ENCODE data around the gene COX4I2. TPM values are rescaled to one million over a fixed set of nuclear protein-coding genes. Genes with fewer than 3 reads are reported as not detected.
A peak's percentile ranks its signal among the peaks of the same experiment; 100 is the strongest.
"Not testable (repeated sequence)": the region's sequence is repeated elsewhere in the genome, so short reads cannot be mapped to it uniquely, and the experiment has no call there.

Gene COX4I2
- total and polyA plus RNA-seq, 4 donors, result 0.30 to 5.4 (median 0.62) TPM; not detected in 1

DNA sequence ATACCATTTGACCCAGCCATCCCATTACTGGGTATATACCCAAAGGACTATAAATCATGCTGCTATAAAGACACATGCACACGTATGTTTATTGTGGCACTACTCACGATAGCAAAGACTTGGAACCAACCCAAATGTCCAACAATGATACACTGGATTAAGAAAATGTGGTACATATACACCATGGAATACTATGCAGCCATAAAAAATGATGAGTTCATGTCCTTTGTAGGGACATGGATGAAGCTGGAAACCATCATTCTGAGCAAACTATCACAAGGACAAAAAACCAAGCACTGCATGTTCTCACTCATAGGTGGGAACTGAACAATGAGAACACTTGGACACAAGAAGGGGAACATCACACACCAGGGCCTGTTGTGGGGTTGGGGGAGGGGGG is 9.7 kb upstream of the COX4I2 start:
- DNase-seq (ENCODE audit: low read depth in 4 of 6, low spot score in 6 of 6); H3K4me3 ChIP-seq (ENCODE audit: low read depth, low read length); H3K36me3 ChIP-seq (ENCODE audit: control insufficient read depth, insufficient read depth, low read length); H3K4me1 ChIP-seq (ENCODE audit: control insufficient read depth, insufficient read depth, low read length); H3K9me3 ChIP-seq (ENCODE audit: control insufficient read depth, insufficient read depth, low read length); H3K27me3 ChIP-seq (ENCODE audit: control insufficient read depth, insufficient read depth, low read length); H3K27ac ChIP-seq (ENCODE audit: low read depth, low read length): not testable (repeated sequence)
- WGBS (ENCODE audit: insufficient coverage), result no CpG with 5 or more reads among the region's 2 CpGs

DNA sequence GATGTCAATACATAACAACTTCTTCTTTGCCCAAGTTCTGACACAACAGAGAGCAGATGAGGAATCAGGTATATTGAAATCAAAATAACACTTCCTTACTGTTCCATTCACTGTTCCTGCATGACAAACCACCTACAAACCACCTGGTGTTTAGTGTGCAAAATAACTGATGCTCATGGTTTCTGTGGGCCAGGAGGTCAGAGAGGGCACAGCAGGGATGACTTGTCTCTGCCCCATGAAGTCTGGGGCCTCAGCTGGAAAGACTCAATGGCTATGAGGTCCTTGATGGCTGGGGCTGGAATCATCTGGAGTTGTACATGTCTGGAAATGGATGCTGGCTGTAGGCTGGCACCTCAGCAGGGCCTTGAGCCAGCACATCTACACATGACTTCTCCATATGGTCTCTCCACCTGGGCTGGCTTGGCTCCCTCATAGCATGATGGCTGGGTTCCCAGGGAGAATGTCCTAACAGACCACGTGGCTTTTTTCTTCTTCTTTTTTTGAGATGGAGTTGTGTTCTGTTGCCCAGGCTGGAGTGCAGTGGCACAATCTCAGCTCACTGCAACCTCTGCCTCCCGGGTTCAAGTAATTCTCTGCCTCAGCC is 7.4 kb upstream of the COX4I2 start:
- H3K4me1 ChIP-seq (ENCODE audit: control insufficient read depth, insufficient read depth, low read length), result no peaks in the 10 kb centered on the region
- no peak overlapping the region for H3K4me3 ChIP-seq (ENCODE audit: low read depth, low read length)
- H3K9me3 ChIP-seq (ENCODE audit: control insufficient read depth, insufficient read depth, low read length), result no peaks in the 10 kb centered on the region
- no peaks in the 10 kb centered on the region for H3K27me3 ChIP-seq (ENCODE audit: control insufficient read depth, insufficient read depth, low read length)
- peak in 2 of 6 donors; percentile 43 to 79 for DNase-seq (ENCODE audit: low read depth in 4 of 6, low spot score in 6 of 6)
- H3K27ac ChIP-seq (ENCODE audit: low read depth, low read length), result no peak overlapping the region
- H3K36me3 ChIP-seq (ENCODE audit: control insufficient read depth, insufficient read depth, low read length), result no peaks in the 10 kb centered on the region
- WGBS (ENCODE audit: insufficient coverage), result no CpG with 5 or more reads among the region's 2 CpGs

DNA sequence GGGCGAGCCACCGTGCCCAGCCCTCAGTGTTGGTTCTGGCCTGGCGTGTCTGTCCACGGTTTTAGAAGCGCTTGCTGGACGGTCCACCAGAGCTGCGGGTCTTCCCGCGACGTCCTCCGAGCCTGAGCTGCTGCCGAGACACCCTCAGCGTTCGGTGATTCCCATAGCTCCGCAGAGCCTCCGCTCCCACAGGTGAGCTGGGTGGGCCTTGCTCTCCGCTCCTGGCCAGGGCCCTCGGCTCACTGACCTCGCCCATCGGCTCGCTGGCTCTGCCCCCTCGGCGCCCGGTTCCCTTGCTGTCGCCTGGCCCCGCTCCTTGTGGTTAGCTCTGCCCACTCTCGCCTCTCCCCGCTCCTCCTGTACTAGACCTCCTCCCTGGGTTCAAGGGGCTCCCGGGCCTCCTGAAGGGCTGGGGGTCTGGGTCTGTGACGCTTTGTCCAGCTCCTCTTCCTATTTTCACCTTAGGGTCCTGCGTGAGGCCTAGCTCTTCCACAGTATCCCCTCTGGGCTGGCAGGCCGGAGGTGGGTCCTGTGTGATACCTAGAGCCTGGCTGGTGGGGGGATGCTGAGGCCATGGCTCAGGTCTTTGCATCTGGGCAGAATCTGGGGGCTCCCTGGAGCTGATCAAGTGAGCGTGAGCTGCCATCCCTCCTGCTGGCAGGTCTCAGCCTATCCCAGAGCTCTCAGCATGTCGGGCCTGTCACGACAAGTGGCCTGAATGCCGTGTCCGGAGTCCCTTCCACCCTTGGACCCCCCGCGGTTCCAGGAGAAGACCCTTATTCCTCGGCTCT is 5.0 kb upstream of the COX4I2 start:
- Histone ChIP-seq H3K4me3 (ENCODE audit: low read depth, low read length) (no peak overlapping the region), H3K9me3 (ENCODE audit: control insufficient read depth, insufficient read depth, low read length) (no peaks in the 10 kb centered on the region), H3K27ac (ENCODE audit: low read depth, low read length) (no peak overlapping the region), H3K4me1 (ENCODE audit: control insufficient read depth, insufficient read depth, low read length) (peaks cover 3% of the 10 kb centered on the region), H3K36me3 (ENCODE audit: control insufficient read depth, insufficient read depth, low read length) (no peaks in the 10 kb centered on the region), H3K27me3 (ENCODE audit: control insufficient read depth, insufficient read depth, low read length) (no peaks in the 10 kb centered on the region)
- 90% methylated on average over 34 of the region's 40 CpGs for WGBS (ENCODE audit: insufficient coverage)
- no peak for DNase-seq (ENCODE audit: low read depth in 4 of 6, low spot score in 6 of 6)

GRCh38 chr20:31633339-31633914 is 4.3 kb upstream of the COX4I2 start:
- no peak for DNase-seq (ENCODE audit: low read depth in 4 of 6, low spot score in 6 of 6)
- H3K4me3 ChIP-seq (ENCODE audit: low read depth, low read length), result no peak overlapping the region
- peaks cover 3% of the 10 kb centered on the region for H3K4me1 ChIP-seq (ENCODE audit: control insufficient read depth, insufficient read depth, low read length)
- 95% methylated on average over 10 of the region's 14 CpGs for WGBS (ENCODE audit: insufficient coverage)
- no peaks in the 10 kb centered on the region for H3K27me3 ChIP-seq (ENCODE audit: control insufficient read depth, insufficient read depth, low read length)
- H3K9me3 ChIP-seq (ENCODE audit: control insufficient read depth, insufficient read depth, low read length), result no peaks in the 10 kb centered on the region
- no peaks in the 10 kb centered on the region for H3K36me3 ChIP-seq (ENCODE audit: control insufficient read depth, insufficient read depth, low read length)
- H3K27ac ChIP-seq (ENCODE audit: low read depth, low read length), result no peak overlapping the region

GRCh38 chr20:31638317-31638716 is 605 bp downstream of the COX4I2 start:
- Histone ChIP-seq H3K4me3 (ENCODE audit: low read depth, low read length) (no peak overlapping the region), H3K9me3 (ENCODE audit: control insufficient read depth, insufficient read depth, low read length) (no peaks in the 10 kb centered on the region), H3K27ac (ENCODE audit: low read depth, low read length) (no peak overlapping the region), H3K4me1 (ENCODE audit: control insufficient read depth, insufficient read depth, low read length) (peaks cover 3% of the 10 kb centered on the region), H3K27me3 (ENCODE audit: control insufficient read depth, insufficient read depth, low read length) (no peaks in the 10 kb centered on the region), H3K36me3 (ENCODE audit: control insufficient read depth, insufficient read depth, low read length) (no peaks in the 10 kb centered on the region)
- peak in 1 of 6 donors; percentile 29 for DNase-seq (ENCODE audit: low read depth in 4 of 6, low spot score in 6 of 6)
- 100% methylated on average over 1 of the region's 4 CpGs for WGBS (ENCODE audit: insufficient coverage)

GRCh38 chr20:31638816-31639215 is 1.1 kb downstream of the COX4I2 start:
- H3K4me1 ChIP-seq (ENCODE audit: control insufficient read depth, insufficient read depth, low read length), result peaks cover 3% of the 10 kb centered on the region
- H3K4me3 ChIP-seq (ENCODE audit: low read depth, low read length), result no peak overlapping the region
- no peak overlapping the region for H3K27ac ChIP-seq (ENCODE audit: low read depth, low read length)
- H3K27me3 ChIP-seq (ENCODE audit: control insufficient read depth, insufficient read depth, low read length), result no peaks in the 10 kb centered on the region
- H3K36me3 ChIP-seq (ENCODE audit: control insufficient read depth, insufficient read depth, low read length), result no peaks in the 10 kb centered on the region
- no peaks in the 10 kb centered on the region for H3K9me3 ChIP-seq (ENCODE audit: control insufficient read depth, insufficient read depth, low read length)
- DNase-seq (ENCODE audit: low read depth in 4 of 6, low spot score in 6 of 6), result no peak
- WGBS (ENCODE audit: insufficient coverage), result no CpG with 5 or more reads among the region's 4 CpGs

DNA sequence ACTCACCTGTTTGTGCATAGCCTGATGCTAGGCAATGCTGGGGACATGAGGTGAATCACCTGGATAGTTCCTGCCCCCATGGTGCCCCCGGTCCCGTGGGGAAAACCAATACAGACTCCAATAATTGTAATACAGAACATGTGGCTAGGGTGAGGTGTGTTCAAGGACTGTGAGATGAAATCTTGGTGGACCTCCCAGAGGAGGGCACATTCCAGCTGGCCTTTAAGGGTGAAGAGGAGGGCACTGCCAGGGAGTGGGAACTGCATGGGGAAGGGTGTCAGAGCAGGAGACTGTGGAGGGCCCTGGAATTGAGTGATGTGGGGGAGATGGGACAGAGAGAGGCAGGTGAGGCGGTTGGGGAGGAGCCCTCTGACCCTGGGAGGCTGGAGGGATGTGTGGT is 2.5 kb downstream of the COX4I2 start:
- no peaks in the 10 kb centered on the region for H3K9me3 ChIP-seq (ENCODE audit: control insufficient read depth, insufficient read depth, low read length)
- H3K4me3 ChIP-seq (ENCODE audit: low read depth, low read length), result no peak overlapping the region
- H3K36me3 ChIP-seq (ENCODE audit: control insufficient read depth, insufficient read depth, low read length), result no peaks in the 10 kb centered on the region
- H3K27ac ChIP-seq (ENCODE audit: low read depth, low read length), result no peak overlapping the region
- WGBS (ENCODE audit: insufficient coverage), result 75% methylated on average over 1 of the region's 3 CpGs
- H3K4me1 ChIP-seq (ENCODE audit: control insufficient read depth, insufficient read depth, low read length), result peaks cover 3% of the 10 kb centered on the region
- H3K27me3 ChIP-seq (ENCODE audit: control insufficient read depth, insufficient read depth, low read length), result no peaks in the 10 kb centered on the region
- DNase-seq (ENCODE audit: low read depth in 4 of 6, low spot score in 6 of 6), result no peak

- no peak overlapping the region for H3K4me3 ChIP-seq (ENCODE audit: low read depth, low read length)
- H3K9me3 ChIP-seq (ENCODE audit: control insufficient read depth, insufficient read depth, low read length), result no peaks in the 10 kb centered on the region
- DNase-seq (ENCODE audit: low read depth in 4 of 6, low spot score in 6 of 6), result no peak
- H3K36me3 ChIP-seq (ENCODE audit: control insufficient read depth, insufficient read depth, low read length), result no peaks in the 10 kb centered on the region
- peaks cover 3% of the 10 kb centered on the region for H3K4me1 ChIP-seq (ENCODE audit: control insufficient read depth, insufficient read depth, low read length)
- H3K27ac ChIP-seq (ENCODE audit: low read depth, low read length), result no peak overlapping the region
- 94% methylated on average over 3 of the region's 6 CpGs for WGBS (ENCODE audit: insufficient coverage)
- no peaks in the 10 kb centered on the region for H3K27me3 ChIP-seq (ENCODE audit: control insufficient read depth, insufficient read depth, low read length)
These were observed 3.7 kb downstream of the COX4I2 start for GRCh38 chr20:31641391-31641790.

DNA sequence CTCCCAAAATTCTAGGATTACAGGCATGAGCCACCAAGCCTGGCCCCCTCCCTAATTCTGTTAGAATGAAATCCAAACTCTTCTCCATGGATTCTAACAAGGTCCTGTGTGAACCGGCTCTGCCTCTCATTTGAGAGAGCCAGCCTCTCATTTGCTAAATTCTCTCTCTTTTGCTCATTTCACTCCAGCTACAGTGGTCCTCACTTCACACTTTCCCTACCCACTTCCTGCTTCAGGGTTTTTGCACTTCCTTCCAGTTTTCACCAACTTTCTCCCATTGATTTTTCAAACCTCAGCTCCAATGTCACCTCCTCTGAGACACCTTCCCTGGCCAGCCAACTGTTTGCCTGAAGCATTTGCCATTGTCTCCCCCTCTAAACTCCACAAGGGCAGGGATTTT is 5.1 kb downstream of the COX4I2 start:
- Histone ChIP-seq H3K4me1 (ENCODE audit: control insufficient read depth, insufficient read depth, low read length) (no peaks in the 10 kb centered on the region), H3K9me3 (ENCODE audit: control insufficient read depth, insufficient read depth, low read length) (no peaks in the 10 kb centered on the region), H3K27ac (ENCODE audit: low read depth, low read length) (no peak overlapping the region), H3K27me3 (ENCODE audit: control insufficient read depth, insufficient read depth, low read length) (no peaks in the 10 kb centered on the region), H3K4me3 (ENCODE audit: low read depth, low read length) (no peak overlapping the region), H3K36me3 (ENCODE audit: control insufficient read depth, insufficient read depth, low read length) (no peaks in the 10 kb centered on the region)
- 71% methylated on average over 1 of the region's 1 CpG for WGBS (ENCODE audit: insufficient coverage)
- no peak for DNase-seq (ENCODE audit: low read depth in 4 of 6, low spot score in 6 of 6)

- Histone ChIP-seq H3K27ac (ENCODE audit: low read depth, low read length) (no peak overlapping the region), H3K9me3 (ENCODE audit: control insufficient read depth, insufficient read depth, low read length) (no peaks in the 10 kb centered on the region), H3K4me1 (ENCODE audit: control insufficient read depth, insufficient read depth, low read length) (no peaks in the 10 kb centered on the region), H3K4me3 (ENCODE audit: low read depth, low read length) (no peak overlapping the region), H3K27me3 (ENCODE audit: control insufficient read depth, insufficient read depth, low read length) (no peaks in the 10 kb centered on the region), H3K36me3 (ENCODE audit: control insufficient read depth, insufficient read depth, low read length) (no peaks in the 10 kb centered on the region)
- WGBS (ENCODE audit: insufficient coverage), result 88% methylated on average over 4 of the region's 4 CpGs
- no peak for DNase-seq (ENCODE audit: low read depth in 4 of 6, low spot score in 6 of 6)
These were observed 5.8 kb downstream of the COX4I2 start for GRCh38 chr20:31643522-31643921.

Data from spinal cord (tissue), 10 donors.